Glutamatergic neuron (in vitro differentiated cells): Measurements from ENCODE around the gene THY1. TPM values are rescaled to one million over a fixed set of nuclear protein-coding genes. Genes with fewer than 3 reads are reported as not detected.

Source experiments
- DNase-seq: peaks from one replicate; pipeline ENCODE4 v3.0.0; 2022
- H3K27ac Mint-ChIP-seq: one replicate; pipeline ENCODE4 v1.8.0; 2020; ENCODE audit warnings: mild to moderate bottlenecking, mixed read lengths, inconsistent platforms; ENCODE audit not compliant: unreplicated experiment
- H3K27me3 Mint-ChIP-seq: one replicate; pipeline ENCODE4 v1.8.0; 2020; ENCODE audit warnings: mild to moderate bottlenecking, moderate library complexity, mixed read lengths, inconsistent platforms; ENCODE audit not compliant: unreplicated experiment
- H3K36me3 Mint-ChIP-seq: one replicate; pipeline ENCODE4 v1.8.0; 2020; ENCODE audit warnings: mild to moderate bottlenecking, mixed read lengths, inconsistent platforms; ENCODE audit not compliant: unreplicated experiment
- H3K4me1 Mint-ChIP-seq: one replicate; pipeline ENCODE4 v1.8.0; 2020; ENCODE audit warnings: mild to moderate bottlenecking, low read depth, mixed read lengths, inconsistent platforms; ENCODE audit not compliant: unreplicated experiment
- H3K4me3 Mint-ChIP-seq: one replicate; pipeline ENCODE4 v1.8.0; 2020; ENCODE audit warnings: mild to moderate bottlenecking, mixed read lengths, inconsistent platforms; ENCODE audit not compliant: unreplicated experiment
- H3K9me3 Mint-ChIP-seq: one replicate; pipeline ENCODE4 v1.8.0; 2020; ENCODE audit warnings: mild to moderate bottlenecking, moderate library complexity, mixed read lengths, inconsistent platforms; ENCODE audit not compliant: unreplicated experiment
- total RNA-seq: library from RNA; stranded (reverse); fragmentation: NEBNext Ultra II Directional; extraction: Animal tissue kit (Norgen Biotek cat#: 25700); gene quantifications from one replicate; pipeline ENCODE4 v1.2.1, GENCODE V29; 2021; ENCODE audit not compliant: unreplicated experiment
- TF ChIP-seq, protein P1 (sequence below): fragments of 200-600 bp; sonication (generic); IDR thresholded peaks from one replicate; pipeline ENCODE4 v1.5.0; 2021; ENCODE audit not compliant: partially characterized antibody, unreplicated experiment

The THY1 gene
- total RNA-seq, 1 donor from 2014 or later: 22.0 TPM

DNA sequence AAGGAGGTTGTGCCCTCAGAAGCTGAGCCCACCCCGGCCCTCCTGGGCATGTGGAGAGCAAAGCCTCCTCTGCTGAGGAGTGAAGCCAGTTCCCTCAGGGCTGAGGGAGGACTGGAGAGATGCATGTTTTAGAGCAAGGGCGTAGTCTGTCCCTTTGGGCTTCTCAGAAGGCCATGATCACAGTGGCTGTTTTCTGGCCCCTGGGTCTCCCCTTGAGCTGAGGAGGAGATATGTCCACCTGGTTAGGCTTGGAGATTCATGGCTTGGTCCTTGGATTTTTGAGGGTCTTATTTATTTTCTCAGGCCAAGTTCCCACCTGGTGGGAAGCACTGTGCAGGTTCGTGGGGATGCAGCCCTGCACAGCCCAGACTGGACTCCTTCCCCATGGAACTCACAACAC, 46.5 kb upstream of the THY1 start:
- H3K4me3 Mint-ChIP-seq: no peak overlapping the region

DNA sequence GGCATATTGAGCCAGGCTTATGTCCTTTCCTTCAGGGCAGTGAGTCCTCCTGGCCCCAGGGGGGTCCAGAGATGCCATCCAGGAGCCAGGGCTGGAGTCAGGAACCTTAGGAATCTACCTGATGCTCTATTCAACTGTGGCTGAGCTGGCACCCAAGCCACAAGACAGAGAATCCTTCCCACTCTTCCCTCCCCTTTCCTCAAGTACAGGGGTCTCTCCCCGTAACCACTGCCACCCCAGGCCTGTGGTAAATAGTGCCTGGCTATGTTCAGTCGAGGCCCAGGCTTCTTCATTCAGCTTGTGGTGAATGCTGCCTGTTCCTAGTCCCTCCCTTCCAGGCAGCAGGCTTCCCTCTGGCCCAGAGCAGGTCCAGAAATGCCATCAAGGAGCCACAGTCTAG, 45.5 kb upstream of the THY1 start:
- TF ChIP-seq, protein P1, sequence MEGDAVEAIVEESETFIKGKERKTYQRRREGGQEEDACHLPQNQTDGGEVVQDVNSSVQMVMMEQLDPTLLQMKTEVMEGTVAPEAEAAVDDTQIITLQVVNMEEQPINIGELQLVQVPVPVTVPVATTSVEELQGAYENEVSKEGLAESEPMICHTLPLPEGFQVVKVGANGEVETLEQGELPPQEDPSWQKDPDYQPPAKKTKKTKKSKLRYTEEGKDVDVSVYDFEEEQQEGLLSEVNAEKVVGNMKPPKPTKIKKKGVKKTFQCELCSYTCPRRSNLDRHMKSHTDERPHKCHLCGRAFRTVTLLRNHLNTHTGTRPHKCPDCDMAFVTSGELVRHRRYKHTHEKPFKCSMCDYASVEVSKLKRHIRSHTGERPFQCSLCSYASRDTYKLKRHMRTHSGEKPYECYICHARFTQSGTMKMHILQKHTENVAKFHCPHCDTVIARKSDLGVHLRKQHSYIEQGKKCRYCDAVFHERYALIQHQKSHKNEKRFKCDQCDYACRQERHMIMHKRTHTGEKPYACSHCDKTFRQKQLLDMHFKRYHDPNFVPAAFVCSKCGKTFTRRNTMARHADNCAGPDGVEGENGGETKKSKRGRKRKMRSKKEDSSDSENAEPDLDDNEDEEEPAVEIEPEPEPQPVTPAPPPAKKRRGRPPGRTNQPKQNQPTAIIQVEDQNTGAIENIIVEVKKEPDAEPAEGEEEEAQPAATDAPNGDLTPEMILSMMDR: no peak
- Mint-ChIP-seq H3K36me3 (peaks cover 25% of the 10 kb centered on the region), H3K4me3 (no peak overlapping the region), H3K27me3 (peaks cover 2% of the 10 kb centered on the region), H3K9me3 (peaks cover 6% of the 10 kb centered on the region), H3K27ac (no peak overlapping the region), H3K4me1 (peaks cover 6% of the 10 kb centered on the region)
- DNase-seq: no peak

More for the DNA sequence above, 46.5 kb upstream of the THY1 start:
- Mint-ChIP-seq H3K27me3 (peaks cover 3% of the 10 kb centered on the region), H3K9me3 (peaks cover 6% of the 10 kb centered on the region), H3K27ac (no peak overlapping the region), H3K36me3 (peaks cover 25% of the 10 kb centered on the region), H3K4me1 (peaks cover 6% of the 10 kb centered on the region)
- DNase-seq: no peak
- TF ChIP-seq, protein P1: no peak

DNA sequence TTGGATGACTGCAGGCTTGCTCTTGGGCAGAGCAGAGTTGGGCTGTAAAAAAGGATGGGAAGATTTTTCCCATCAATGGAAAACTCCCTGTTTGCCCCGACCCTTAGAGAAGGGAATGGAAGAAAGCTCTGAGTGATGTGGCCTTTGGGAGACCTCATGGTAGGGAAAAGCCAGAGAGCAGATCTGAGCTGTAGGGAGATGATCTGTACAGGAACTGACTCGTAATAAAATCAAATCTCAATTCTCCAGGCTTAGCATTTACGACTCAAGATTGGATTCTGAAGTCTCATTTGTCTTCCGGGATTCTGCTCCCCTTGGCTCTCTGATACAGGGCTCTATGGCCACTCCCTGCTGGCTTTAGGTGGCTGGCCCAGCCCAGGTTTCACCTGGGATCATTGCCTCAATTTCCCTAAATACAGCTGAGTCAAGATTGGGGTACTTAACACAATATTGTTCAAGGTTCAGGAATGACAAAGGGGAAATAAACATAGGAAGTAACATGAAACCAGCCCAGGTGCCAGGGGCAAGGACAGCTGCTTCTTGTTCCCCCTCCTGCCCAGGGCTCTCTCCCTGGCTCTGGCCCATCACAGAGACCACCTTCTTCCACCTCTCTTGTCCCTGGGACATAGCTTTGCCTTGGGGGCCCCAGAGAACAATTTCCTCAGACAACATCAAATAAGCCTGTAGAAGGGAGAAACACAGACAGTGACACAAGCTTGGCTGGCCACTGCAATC, 38.4 kb upstream of the THY1 start:
- peaks cover 4% of the 10 kb centered on the region for H3K4me1 Mint-ChIP-seq
- peaks cover 15% of the 10 kb centered on the region for H3K36me3 Mint-ChIP-seq
- no peak overlapping the region for H3K27ac Mint-ChIP-seq
- DNase-seq: no peak
- peaks cover 2% of the 10 kb centered on the region for H3K27me3 Mint-ChIP-seq
- TF ChIP-seq, protein P1: no peak
- peaks cover 1% of the 10 kb centered on the region for H3K9me3 Mint-ChIP-seq
- H3K4me3 Mint-ChIP-seq: no peak overlapping the region

DNA sequence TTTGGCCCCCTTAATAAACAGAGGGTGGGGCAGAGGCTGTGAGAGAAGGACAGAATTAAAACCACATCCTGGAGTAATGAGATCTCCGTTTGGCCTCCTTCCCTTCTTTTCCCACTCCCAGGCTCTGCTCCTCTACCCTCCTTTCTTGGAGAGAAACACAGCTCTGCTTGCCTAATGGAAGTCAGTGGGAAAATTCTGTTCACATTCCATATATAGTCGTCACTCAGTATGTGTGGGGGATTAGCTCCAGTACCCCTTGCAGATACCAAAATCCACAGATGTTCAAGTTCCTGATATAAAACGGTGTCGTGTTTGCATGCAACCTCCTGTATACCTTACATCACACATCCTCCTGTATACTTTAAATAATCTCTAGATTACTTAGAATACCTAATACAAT, 37.6 kb upstream of the THY1 start:
- H3K9me3 Mint-ChIP-seq: peaks cover 1% of the 10 kb centered on the region
- H3K36me3 Mint-ChIP-seq: peaks cover 9% of the 10 kb centered on the region
- peaks cover 2% of the 10 kb centered on the region for H3K27me3 Mint-ChIP-seq
- H3K4me3 Mint-ChIP-seq: no peak overlapping the region
- no peak for DNase-seq
- no peak overlapping the region for H3K27ac Mint-ChIP-seq
- peaks cover 4% of the 10 kb centered on the region for H3K4me1 Mint-ChIP-seq
- TF ChIP-seq, protein P1: no peak

DNA sequence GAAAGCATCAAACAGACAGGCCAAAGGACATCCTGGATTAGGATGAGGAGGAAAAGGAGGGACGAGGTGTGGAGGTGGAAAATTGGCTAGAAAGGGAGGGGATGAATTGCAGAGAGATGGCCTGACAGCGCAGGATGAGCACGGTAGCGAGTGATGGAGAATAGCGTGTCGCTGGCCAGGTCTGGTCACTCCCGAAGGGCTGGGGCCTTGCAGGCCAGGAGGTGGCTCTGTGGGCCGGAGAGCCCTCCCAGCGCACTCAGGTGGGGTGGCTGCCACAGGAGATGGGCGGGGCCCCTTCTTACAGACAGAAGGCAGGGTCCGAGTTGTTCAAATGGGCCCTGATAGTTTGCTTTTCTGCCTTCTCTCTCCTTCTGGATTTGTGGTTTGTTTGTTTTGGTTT, 37.1 kb upstream of the THY1 start:
- Mint-ChIP-seq H3K9me3 (peaks cover 1% of the 10 kb centered on the region), H3K36me3 (peaks cover 4% of the 10 kb centered on the region), H3K4me3 (no peak overlapping the region), H3K27ac (no peak overlapping the region), H3K4me1 (peaks cover 4% of the 10 kb centered on the region), H3K27me3 (peaks cover 2% of the 10 kb centered on the region)
- TF ChIP-seq, protein P1: no peak
- DNase-seq: no peak
